A673 (cell line): Measurements from ENCODE around the gene STEAP4.

Experiments used
- EZH2 ChIP-seq: fragments of 200-600 bp; sonication (generic); IDR thresholded peaks from 2 replicates; pipeline ENCODE4 v1.6.1; 2017; ENCODE audit warnings: borderline replicate concordance, low read depth, mild to moderate bottlenecking, mixed read lengths, antibody characterized with exemption, low read length; ENCODE audit not compliant: poor library complexity, severe bottlenecking
- TF ChIP-seq, protein P1 (sequence below): fragments of 300-800, 200-600 bp; sonication (generic); conservative IDR thresholded peaks from 2 replicates; pipeline ENCODE4 v1.5.1; 2017; ENCODE audit warnings: low read depth, mild to moderate bottlenecking, antibody characterized with exemption, low read length, moderate library complexity, mixed read lengths

DNA sequence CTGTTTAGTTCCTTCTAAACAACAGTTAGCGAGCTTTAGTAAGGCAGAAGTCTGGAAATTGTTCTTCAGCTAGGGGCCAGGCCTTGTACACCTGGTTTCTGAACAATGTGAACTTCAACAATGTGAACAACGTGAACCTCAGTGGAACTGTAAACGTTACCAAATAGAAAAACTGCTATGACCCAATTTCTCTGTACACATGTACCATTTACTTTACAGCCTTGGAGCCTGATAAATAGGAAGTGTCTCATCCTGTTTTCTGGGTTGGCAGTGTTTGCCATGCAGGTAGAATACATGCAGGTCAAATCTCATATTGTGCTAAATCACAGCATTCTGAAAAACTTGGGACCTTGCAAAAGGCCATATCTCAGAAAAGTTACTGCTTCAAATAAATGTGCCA lies 1.6 kb downstream of the STEAP4 start:
- TF ChIP-seq, protein P1, sequence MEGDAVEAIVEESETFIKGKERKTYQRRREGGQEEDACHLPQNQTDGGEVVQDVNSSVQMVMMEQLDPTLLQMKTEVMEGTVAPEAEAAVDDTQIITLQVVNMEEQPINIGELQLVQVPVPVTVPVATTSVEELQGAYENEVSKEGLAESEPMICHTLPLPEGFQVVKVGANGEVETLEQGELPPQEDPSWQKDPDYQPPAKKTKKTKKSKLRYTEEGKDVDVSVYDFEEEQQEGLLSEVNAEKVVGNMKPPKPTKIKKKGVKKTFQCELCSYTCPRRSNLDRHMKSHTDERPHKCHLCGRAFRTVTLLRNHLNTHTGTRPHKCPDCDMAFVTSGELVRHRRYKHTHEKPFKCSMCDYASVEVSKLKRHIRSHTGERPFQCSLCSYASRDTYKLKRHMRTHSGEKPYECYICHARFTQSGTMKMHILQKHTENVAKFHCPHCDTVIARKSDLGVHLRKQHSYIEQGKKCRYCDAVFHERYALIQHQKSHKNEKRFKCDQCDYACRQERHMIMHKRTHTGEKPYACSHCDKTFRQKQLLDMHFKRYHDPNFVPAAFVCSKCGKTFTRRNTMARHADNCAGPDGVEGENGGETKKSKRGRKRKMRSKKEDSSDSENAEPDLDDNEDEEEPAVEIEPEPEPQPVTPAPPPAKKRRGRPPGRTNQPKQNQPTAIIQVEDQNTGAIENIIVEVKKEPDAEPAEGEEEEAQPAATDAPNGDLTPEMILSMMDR: no peak
- TF ChIP-seq EZH2: no peak
